NCI-H526 (cell line): ENCODE data around the gene TEDC1.

Source experiments
- DNase-seq, 2 experiments: peaks; one replicate each; lab custom pipeline; 2025; lab: John Stamatoyannopoulos, UW

The TEDC1 gene

DNA sequence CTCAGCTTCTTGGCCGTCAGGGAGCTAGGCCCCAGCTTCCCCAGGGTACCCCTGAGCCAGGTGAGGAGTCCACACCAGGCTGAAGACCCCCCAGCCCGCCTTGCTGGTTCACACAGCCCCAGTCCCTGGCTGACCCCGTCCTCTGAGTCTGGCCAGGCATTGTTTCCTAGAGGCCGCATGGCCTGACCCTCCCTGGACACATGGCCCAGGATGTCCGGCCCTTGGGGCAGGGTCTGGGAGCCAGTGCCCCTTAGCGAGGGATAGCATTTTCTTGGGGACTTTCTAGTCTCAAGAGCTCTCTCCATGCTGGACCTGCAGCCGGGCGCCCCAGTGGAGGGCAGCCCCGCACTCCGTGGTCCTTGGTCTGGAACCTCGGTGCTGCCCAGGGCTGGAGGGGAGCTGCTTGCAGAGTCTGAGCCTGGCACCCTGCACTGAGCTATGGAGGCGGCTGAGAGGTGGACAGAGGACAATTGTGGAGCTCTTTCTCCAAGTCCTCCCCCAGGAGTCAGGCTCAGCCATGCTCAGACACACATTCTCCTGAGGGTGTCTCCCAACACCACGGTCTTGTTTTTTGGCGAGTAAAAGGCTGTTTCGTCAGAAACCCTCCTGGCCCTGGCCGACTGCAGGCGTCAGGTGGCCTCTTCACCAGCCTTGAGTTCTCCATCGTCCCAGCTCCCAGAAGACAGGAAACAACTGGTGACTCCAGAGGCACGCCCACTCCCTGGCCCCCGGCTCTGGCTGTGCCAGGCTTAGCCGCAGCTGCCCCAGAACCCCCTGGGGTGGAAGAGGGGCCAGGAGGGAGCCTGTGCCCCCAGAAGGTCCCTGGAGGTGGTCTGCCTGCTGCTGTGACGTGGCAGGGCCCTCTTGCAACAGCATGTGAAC is 34.1 kb upstream of the TEDC1 start:
- DNase-seq, result no peak

DNA sequence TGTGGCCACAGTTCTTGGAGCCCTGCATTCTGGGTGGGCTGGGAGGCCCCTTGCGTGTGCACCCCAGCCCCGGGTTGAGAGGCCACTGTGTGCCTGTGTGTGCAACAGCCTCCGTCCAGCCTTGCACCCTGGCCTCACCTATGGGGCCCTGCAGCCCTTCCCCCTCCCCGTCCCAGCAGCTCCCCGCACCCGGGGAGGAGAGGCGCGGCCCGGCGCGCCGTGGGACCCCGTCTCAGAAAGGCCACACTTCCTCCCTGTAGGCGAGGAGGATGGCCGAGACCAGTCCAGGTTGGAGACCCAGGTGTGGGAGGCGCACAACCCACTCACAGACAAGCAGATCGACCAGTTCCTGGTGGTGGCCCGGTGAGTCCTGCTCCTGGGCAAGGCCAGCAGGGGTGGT is 33.0 kb upstream of the TEDC1 start:
- DNase-seq, result no peak

DNA sequence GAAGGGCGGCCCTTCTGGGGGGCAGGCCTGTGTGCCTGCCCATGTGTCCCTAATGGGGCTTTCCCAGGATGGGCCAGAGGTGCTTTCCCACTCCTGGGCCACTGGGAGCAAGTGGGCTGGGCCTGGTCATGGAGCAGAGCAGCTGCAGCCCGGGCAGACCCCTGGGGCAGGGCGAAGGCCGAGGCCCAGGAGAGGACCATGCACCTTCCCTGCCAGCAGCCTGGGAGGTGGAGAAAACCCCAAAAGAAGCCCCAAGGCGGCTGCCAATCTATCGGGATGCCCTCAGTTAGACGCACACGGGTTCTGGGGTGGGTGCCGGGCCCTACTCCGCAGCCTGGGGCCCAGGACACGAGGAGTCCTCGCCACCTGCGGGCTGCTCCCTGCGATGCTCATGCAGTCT is 32.5 kb upstream of the TEDC1 start:
- DNase-seq, result no peak

DNA sequence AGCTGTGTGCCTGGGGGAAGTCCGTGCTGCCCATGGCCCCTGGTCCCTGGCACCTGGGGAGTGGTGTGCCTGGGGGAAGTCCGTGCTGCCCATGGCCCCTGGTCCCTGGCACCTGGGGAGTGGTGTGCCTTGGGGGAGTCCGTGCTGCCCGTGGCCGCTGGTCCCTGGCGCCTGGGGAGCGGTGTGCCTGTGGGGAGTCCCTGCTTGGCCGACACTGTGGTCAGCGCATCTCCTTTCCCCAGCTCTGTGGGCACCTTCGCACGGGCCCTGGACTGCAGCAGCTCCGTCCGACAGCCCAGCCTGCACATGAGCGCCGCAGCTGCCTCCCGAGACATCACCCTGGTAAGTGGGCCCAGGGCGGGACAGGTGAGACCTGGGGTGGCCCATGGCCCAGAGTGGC is 30.9 kb upstream of the TEDC1 start:
- DNase-seq, result no peak

DNA sequence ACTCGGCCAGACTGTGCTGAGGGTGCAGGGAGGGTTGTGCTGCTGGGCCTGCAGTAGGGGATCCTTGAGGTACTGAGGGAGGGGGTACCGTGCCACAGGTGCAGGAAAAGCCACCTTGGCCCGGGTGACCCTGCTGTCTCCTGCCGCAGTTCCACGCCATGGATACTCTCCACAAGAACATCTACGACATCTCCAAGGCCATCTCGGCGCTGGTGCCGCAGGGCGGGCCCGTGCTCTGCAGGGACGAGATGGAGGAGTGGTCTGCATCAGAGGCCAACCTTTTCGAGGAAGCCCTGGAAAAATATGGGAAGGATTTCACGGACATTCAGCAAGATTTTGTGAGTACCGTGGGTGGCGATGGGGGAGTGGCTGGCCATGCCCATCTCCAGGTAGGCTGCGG is 30.4 kb upstream of the TEDC1 start:
- no peak for DNase-seq

DNA sequence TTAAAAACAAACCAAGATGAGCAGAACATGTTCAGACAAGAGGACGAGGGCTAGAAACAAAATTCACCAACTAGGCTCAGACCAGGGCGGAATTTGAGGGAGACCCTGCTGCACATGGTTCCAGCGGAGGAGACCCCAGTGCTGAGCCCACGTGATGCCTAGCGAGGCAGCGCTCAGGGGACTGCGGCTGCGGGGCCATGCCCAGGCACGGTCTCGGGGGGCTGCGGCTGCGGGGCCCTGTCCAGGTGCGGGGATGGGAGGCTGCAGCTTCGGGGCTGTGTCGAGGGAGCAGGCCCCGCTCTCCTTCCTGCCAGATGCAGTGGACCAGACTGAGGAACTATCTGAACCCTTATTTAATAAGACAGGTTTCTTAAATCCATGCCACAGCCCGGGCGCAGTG is 29.1 kb upstream of the TEDC1 start:
- no peak for DNase-seq

DNA sequence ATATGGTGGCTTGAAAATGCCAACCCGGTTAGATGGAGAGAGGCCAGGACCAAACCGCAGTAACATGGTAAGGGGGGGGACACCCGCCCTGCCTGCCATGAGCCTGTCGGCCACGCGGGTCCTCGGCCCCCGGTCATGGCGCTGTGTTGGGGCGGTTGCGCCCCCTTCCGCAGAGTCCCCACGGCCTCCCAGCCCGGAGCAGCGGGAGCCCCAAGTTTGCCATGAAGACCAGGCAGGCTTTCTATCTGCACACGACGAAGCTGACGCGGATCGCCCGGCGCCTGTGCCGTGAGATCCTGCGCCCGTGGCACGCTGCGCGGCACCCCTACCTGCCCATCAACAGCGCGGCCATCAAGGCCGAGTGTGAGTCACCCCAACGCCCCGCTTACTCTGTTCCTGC is 26.5 kb upstream of the TEDC1 start:
- no peak for DNase-seq

DNA sequence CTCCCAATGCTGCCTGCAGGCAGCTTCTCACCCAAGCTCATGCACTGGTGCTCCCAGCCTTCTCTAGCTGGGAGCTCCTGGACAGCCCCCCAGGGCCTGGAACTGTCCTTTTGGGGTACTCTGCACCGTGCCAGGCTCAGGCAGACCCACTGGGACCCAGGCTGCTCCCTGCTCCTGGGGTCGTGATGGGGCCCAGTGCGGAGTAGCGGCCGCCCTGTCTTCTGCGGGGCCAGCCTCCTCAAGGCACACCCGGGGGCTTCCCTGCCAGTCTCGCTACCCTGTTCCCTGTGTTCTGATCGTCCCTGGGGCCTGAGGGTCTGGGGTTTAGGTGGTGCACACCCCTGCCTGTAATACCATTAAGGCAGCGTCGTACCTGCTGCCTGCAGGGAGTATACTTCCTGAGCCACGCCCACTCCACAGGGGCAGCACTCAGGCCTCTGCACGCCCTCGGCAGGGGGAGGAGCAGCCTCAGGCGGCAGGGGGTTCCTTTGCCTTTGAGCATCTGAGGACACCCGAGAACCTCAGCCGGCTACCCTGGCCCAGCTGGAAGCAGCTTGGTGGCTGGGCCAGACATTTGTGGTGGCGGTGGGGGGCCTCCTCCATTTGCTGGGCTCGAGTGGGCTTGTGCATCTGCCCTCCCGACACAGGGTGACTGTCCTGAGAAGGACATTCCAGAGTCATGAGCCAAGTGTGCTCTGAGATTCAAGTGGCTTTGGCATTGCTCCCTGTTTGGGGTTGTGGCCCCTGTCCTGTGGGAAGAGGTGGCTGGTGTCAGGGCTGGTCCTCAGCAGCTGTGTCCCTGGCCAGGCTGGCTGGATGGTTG is 25.6 kb upstream of the TEDC1 start:
- DNase-seq, result no peak

DNA sequence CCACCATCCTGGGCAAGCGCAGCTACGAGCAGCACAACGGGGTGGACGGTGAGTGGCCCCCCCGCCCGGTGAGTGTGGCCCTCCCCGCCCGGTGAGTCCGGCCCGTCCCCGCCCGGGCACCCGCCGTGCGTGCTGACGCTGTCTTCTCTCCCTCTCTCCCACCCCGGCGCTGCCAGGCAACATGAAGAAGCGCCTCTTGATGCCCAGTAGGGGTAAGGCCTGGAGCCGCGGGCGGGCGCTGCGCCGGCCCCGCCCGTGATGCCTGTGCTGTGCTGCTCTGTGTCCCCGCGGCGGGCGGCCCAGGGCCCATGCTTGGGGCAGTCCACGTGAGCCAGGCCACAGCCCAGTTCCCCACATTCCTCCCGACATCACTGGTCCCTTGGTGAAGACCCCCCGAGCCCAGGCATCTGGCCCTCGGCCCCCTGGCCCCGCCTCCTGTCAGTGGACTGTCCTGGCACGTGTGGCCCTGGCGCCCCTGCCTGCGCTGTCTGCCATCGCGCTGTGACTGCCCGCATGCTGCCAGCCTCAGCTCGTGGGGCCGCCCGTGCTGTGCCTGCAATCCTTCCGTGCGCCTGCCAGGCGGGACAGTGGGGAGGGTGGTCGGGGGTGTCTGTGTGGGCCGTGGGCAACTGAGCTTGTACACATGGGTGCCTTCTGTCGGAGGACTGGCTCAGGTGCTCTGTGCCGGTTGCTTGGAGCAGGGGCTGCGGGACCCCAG is 24.4 kb upstream of the TEDC1 start:
- no peak for DNase-seq

DNA sequence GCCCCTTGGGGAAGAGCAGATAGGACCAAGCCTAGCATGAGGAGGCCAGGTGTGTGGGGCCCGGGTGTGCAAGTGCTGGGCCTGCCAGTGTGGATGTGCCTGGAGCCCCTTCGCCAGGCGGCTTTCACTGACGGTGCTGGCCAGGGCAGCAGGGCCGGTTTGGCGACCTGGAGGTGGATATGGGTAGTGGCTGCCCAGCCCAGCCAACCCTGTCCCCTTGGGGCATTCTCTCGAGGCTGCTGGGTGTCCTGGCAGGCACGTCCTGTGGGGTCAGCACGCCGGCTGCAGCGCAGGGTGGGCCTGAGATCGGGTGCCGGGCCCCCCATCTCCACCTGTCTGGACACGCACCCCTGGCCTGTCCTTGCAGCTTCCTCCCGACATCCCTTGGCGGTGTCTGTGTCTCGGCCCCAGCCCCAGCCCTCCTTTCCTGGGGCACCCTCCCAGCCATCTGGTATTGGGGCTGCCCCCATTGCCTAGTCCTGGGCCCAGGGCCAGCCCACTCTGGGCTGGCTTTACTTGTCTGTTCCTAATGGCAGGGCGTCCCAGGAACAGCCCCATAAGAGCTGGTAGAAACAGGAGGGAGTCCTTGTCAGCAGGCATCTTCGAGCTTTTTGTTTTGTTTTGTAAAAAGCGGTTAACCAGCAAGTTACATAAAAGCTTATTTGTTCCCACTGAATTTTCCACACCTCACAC is 23.7 kb upstream of the TEDC1 start:
- DNase-seq, result no peak

DNA sequence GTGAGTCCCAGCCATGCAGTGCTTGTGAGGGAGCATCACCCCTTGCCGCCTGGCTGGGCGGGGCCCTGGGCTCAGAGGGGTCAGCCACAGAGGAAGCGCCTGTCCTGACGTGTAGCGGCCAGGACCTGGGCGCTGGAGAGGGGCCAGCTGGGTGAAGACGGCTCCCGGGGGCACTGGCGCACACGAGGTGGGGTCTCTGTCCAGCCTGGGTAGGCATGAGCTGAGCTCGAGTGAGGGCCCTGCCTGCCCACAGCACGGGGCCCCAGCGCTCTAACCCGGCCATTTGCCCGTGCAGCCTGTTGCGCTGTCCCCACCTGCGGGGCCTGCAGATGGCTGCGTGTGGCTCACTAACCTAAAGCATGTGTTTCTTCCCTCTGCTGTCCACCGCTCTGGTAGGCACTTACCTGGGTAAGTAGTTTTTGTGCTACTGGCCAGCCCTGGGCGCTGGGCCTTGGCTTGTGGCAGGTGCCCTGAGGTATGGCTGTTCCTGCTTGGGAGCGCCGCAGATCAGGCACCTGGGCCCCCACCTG is 23.0 kb upstream of the TEDC1 start:
- no peak for DNase-seq

DNA sequence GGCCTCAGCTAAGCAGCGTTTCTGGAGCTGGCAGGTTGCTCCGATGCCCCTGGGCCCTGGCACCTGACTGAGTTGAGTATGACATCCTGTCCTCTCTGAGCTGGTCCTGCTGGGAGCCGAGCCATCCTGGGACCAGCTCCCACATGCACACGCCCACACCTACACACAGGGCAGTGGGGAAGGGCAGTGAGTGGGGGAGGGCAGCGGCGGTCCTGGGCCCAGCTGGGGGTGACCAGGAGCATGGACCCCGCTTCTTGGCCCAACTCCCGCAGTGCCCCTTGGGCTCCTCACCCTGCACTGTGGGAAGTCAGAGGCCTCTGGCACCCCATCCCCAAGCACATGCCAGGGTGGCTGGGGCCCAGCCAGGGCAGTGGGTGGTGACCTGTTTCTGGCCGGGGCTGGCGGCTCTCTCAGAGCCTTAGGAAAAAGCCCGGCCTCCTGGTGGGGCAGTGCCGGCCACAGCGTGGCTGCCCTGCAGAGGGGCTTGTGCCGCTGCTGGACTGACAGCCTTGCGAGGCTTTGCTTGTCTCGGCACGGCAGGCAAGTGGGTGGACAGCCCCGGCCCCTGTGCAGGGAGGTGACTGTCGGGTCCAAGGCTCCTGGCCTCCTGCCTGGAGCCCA is 22.3 kb upstream of the TEDC1 start:
- no peak for DNase-seq

DNA sequence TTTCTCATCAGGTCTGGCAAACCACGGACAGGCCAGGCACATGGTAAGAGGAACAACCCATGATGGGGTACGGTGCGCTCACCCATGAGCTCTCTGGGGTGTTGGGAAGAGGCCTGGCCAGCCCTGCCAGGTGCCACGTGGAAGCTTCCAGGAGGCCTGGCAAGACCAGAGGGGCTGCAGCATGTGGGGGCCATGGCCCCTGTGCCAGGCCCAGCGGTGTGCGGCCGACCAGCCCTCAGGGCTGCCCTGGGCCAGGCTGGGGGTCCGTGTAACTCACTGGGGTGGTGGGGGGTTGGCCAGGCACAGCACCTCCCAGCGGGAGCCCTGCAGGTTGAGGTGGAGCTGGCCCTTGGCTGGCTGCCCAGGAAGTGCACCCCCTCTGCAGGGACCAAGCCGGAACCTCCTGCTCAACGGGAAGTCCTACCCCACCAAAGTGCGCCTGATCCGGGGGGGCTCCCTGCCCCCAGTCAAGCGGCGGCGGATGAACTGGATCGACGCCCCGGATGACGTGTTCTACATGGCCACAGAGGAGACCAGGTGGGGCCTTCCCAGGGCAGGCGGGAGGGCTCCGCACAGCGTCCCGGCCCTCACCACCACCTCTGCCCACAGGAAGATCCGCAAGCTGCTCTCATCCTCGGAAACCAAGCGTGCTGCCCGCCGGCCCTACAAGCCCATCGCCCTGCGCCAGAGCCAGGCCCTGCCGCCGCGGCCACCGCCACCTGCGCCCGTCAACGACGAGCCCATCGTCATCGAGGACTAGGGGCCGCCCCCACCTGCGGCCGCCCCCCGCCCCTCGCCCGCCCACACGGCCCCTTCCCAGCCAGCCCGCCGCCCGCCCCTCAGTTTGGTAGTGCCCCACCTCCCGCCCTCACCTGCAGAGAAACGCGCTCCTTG is 21.3 kb upstream of the TEDC1 start:
- no peak for DNase-seq

DNA sequence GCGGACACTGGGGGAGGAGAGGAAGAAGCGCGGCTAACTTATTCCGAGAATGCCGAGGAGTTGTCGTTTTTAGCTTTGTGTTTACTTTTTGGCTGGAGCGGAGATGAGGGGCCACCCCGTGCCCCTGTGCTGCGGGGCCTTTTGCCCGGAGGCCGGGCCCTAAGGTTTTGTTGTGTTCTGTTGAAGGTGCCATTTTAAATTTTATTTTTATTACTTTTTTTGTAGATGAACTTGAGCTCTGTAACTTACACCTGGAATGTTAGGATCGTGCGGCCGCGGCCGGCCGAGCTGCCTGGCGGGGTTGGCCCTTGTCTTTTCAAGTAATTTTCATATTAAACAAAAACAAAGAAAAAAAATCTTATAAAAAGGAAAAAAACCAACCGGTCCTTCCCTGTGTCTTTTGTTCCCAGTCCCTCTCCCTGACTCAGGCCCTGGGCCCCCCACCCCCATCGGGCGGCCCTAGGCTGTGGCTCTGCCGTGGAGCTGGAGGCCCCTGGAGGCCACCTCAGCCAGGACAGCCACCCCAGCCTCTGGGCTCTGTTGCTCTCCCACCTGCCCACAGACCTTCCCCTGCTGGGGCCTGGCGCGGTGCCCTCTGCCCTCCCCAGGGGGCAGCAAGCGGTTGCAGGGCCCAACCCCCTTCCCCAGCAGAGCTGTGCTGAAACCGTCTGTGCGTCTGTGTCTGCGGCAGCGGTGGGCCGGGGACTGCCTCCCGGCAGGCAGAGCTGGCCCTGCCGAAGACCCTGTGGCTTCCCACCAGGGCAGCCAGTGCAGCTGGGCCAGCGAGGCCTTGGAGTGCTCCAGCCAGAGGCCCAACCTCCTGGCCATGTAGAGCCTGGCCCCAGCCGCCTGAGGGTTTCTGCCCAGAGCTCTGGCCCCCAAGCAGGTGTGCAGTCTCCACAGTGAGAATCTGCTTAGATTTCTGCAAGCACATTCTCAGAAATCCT is 20.4 kb upstream of the TEDC1 start:
- DNase-seq, result no peak

DNA sequence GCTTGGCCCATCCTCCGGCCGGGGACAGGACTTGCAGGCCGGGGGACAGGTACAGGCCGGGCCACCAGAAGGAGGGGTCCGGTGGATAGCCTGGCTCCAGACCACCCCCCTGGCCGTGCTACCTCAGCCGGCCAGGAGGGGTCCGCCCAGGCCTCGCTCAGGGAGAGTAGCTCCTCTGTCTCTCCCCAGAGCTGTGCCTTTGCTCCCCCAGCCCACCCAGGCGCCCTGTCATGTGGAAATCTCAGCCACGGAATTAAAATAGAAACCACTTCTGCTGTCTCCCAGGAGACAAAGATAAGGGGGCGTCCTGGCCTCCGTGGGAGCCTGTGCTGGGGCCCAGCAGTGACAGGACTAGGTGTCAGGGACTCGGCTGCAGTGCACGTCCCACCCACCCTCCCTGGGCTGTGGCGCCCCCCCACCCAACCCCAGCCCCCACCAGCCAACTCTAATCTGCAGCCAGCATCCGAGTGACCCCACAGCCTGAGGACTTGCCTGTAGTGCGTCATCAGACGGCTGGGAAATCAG is 19.7 kb upstream of the TEDC1 start:
- DNase-seq, result no peak

DNA sequence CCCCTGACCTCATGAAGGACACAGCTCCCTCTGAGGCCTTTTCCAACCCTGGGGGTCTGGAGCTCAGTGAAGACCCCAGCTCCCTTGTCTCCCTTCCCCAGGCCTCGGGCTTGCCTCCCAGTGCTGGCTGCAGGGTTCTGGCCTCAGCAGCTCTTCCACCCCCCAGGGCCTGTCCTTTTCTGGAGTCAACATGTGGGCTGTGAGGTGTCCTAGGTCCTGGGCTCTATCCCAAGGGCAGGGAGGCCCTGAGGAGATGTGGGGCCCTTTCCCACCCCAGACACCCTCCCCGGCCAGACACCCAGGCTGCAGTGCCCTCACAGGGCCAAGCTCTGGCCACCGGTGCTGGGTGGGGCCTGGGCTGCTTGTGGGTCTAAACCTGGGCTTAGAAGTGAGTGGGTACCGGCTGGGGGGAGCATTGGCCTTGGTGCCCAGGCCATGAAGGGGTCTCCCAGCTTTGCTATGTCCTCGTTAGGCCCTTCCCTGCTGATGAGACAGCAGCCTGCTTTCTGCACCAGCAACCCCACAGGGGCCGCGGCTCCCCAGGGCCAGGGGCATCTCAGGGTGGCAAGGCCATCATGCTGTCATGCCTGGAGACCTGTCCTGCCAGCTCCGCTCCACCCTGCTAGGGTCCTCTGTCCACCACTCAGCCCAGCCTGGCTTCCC is 19.1 kb upstream of the TEDC1 start:
- DNase-seq, result no peak

DNA sequence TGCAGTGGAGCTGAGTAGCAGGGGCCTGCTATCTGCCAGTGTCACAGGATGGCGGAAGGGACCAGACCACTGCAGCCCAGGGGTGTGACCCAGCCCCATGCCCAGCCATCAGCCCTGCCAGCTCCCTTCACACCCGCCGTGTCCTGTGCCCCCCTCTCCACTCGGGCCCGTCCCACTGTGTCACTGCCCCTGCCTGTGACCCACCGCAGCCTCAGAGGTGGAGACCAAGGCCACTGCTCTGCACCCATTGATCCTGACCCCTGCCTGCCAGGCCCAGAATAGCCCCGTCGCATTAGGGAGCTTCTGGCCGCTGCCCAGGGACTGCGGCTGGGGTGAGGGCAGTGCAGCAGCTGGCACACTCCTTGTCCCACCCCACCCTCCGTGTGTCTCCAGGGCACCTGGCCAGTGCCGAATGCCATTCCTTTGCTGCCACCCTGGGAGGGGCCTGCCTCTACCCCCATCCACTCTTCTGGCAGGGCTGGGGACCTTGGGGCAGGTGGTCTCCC is 18.5 kb upstream of the TEDC1 start:
- no peak for DNase-seq

DNA sequence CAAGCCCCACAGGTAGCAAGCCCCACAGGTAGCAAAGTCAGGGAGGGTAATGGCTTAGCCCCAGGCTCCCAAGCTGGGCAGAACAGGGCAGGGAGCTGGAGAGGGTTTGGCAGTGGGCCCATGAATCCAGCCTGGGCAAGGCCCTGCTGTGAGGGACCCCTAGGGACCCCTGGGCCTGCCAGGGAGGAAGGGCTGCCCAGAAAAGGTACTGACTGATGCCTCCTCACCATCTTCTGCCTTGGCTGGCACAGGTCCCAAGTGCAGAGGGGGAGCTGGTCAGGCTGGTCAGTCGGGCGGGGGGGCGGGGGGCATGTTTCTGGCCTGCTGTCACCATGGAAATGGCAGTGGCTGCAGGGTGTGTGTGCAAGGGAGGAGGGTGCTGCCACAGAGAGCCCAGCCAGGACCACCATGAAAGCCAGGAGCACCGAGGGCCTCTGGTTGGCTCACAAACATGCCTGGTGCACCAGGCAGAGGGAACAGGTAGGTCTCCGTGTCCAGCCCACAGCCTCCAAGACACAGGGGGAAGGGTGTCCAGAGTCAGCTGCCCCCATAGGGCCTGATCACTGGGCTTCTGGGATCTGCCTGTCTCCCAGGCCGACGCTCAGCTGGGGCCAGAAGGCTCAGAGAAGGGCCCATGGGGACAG is 17.9 kb upstream of the TEDC1 start:
- no peak for DNase-seq
